ENCODE measurements around the gene SYNGAP1. TPM values are rescaled to one million over a fixed set of nuclear protein-coding genes. Genes with fewer than 3 reads are reported as not detected.

The SYNGAP1 gene
- polyA plus RNA-seq, 1 donor (not counting 4 experiments of a cell fraction or from before 2014, with no cell fraction given): 2.1 TPM

DNA sequence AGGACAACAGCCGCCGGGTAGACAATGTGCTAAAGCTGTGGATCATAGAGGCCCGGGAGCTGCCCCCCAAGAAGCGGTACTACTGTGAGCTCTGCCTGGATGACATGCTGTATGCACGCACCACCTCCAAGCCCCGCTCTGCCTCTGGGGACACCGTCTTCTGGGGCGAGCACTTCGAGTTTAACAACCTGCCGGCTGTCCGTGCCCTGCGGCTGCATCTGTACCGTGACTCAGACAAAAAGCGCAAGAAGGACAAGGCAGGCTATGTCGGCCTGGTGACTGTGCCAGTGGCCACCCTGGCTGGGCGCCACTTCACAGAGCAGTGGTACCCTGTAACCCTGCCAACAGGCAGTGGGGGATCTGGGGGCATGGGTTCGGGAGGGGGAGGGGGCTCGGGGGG, 17.8 kb downstream of the SYNGAP1 start:
- no peaks in the 10 kb centered on the region for H3K4me1 ChIP-seq (ENCODE audit: control insufficient read depth, extremely low read depth, insufficient read depth, low read length)
- no peaks in the 10 kb centered on the region for H3K27me3 ChIP-seq (ENCODE audit: control insufficient read depth, extremely low read depth, insufficient read depth, low read length)
- H3K4me3 ChIP-seq (ENCODE audit: control insufficient read depth in 2 of 3, extremely low read depth in 1 of 3, insufficient read depth in 2 of 3, low read depth in 1 of 3, low read length in 3 of 3): no peak overlapping the region
- no peak overlapping the region for H3K4me2 ChIP-seq (ENCODE audit: control insufficient read depth, extremely low read depth, insufficient read depth, low read depth, low read length)
- H3K27ac ChIP-seq (ENCODE audit: control insufficient read depth, insufficient read depth, low read length): no peak overlapping the region
- no peak overlapping the region for H2AFZ ChIP-seq (ENCODE audit: control insufficient read depth, low read length)
- no peak for FAIRE-seq
- H3K9me1 ChIP-seq (ENCODE audit: control insufficient read depth, extremely low read depth, insufficient read depth, low read length): no peaks in the 10 kb centered on the region
- H3K9me3 ChIP-seq (ENCODE audit: control insufficient read depth, low read depth, low read length): no peaks in the 10 kb centered on the region
- DNase-seq (ENCODE audit: low read depth, low spot score): no peak
- no peaks in the 10 kb centered on the region for H4K20me1 ChIP-seq (ENCODE audit: control insufficient read depth, extremely low read depth, insufficient read depth, low read length)
- no peaks in the 10 kb centered on the region for H3K79me2 ChIP-seq (ENCODE audit: control insufficient read depth, insufficient read depth, low read length)
- H3K9ac ChIP-seq (ENCODE audit: control insufficient read depth, extremely low read depth, insufficient read depth, low read length): no peak overlapping the region
- peaks cover 13 to 14% of the 10 kb centered on the region in 2 experiments for H3K36me3 ChIP-seq (ENCODE audit: control insufficient read depth in 2 of 2, extremely low read depth in 1 of 2, insufficient read depth in 2 of 2, low read length in 2 of 2)
- dilution Hi-C loops (cut with MboI; ENCODE audit: extremely low pct_ligation_motif_present, low sequenced_read_pairs): no loop called here
- TF ChIP-seq, protein P1, sequence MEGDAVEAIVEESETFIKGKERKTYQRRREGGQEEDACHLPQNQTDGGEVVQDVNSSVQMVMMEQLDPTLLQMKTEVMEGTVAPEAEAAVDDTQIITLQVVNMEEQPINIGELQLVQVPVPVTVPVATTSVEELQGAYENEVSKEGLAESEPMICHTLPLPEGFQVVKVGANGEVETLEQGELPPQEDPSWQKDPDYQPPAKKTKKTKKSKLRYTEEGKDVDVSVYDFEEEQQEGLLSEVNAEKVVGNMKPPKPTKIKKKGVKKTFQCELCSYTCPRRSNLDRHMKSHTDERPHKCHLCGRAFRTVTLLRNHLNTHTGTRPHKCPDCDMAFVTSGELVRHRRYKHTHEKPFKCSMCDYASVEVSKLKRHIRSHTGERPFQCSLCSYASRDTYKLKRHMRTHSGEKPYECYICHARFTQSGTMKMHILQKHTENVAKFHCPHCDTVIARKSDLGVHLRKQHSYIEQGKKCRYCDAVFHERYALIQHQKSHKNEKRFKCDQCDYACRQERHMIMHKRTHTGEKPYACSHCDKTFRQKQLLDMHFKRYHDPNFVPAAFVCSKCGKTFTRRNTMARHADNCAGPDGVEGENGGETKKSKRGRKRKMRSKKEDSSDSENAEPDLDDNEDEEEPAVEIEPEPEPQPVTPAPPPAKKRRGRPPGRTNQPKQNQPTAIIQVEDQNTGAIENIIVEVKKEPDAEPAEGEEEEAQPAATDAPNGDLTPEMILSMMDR (optimal IDR thresholded peaks at IDR 0.05 in 1 of 3, IDR thresholded peaks at IDR 0.05 in 1 of 3, conservative IDR thresholded peaks at IDR 0.05 in 1 of 3; ENCODE audit: extremely low read depth in 1 of 3, insufficient read depth in 2 of 3, low read length in 3 of 3): no peak
- no peak for TF ChIP-seq EZH2 (IDR thresholded peaks at IDR 0.05; ENCODE audit: low read length)

DNA sequence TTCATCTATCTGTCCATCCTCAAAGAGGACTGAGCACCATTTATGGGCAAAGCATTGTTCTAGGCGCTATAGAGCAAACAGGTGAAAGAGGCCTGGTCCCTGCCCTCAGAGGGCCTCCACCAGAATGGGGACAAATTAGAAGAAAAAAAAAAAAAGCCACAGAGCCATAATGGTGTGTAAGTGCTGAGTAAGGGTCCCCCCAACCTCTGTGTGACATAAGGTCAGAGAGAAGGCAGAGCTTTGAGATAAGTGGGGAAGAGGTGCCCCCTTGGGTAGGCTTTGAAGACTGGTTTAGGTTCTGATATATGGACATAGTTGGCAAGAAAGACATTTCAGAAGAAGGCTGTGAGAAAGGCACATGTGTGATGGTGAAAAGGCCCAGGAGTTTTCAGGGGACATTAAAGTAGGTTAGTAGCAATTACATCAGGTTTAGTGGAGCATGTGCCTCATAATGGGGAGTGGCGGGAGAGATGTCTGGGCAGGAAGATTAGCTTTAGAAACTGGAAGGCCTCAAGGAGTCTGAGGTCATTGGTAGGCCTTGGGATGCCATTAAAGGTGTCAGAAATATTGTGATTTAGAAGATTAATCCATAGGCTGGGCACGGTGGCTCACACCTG, 19.2 kb downstream of the SYNGAP1 start:
- Histone ChIP-seq H3K4me3 (ENCODE audit: control insufficient read depth in 2 of 3, extremely low read depth in 1 of 3, insufficient read depth in 2 of 3, low read depth in 1 of 3, low read length in 3 of 3) (no peak overlapping the region), H3K36me3 (ENCODE audit: control insufficient read depth in 2 of 2, extremely low read depth in 1 of 2, insufficient read depth in 2 of 2, low read length in 2 of 2) (peaks cover 14 to 16% of the 10 kb centered on the region in 2 experiments), H2AFZ (ENCODE audit: control insufficient read depth, low read length) (no peak overlapping the region), H3K27me3 (ENCODE audit: control insufficient read depth, extremely low read depth, insufficient read depth, low read length) (no peaks in the 10 kb centered on the region), H3K27ac (ENCODE audit: control insufficient read depth, insufficient read depth, low read length) (no peak overlapping the region), H3K79me2 (ENCODE audit: control insufficient read depth, insufficient read depth, low read length) (no peaks in the 10 kb centered on the region), H3K4me1 (ENCODE audit: control insufficient read depth, extremely low read depth, insufficient read depth, low read length) (no peaks in the 10 kb centered on the region), H3K9me3 (ENCODE audit: control insufficient read depth, low read depth, low read length) (no peaks in the 10 kb centered on the region), H3K9me1 (ENCODE audit: control insufficient read depth, extremely low read depth, insufficient read depth, low read length) (no peaks in the 10 kb centered on the region), H4K20me1 (ENCODE audit: control insufficient read depth, extremely low read depth, insufficient read depth, low read length) (no peaks in the 10 kb centered on the region), H3K4me2 (ENCODE audit: control insufficient read depth, extremely low read depth, insufficient read depth, low read depth, low read length) (no peak overlapping the region), H3K9ac (ENCODE audit: control insufficient read depth, extremely low read depth, insufficient read depth, low read length) (no peak overlapping the region)
- TF ChIP-seq EZH2 (IDR thresholded peaks at IDR 0.05; ENCODE audit: low read length): no peak
- TF ChIP-seq, protein P1 (optimal IDR thresholded peaks at IDR 0.05 in 1 of 3, IDR thresholded peaks at IDR 0.05 in 1 of 3, conservative IDR thresholded peaks at IDR 0.05 in 1 of 3; ENCODE audit: extremely low read depth in 1 of 3, insufficient read depth in 2 of 3, low read length in 3 of 3): no peak
- no peak for FAIRE-seq
- no peak for DNase-seq (ENCODE audit: low read depth, low spot score)
- dilution Hi-C loops (cut with MboI; ENCODE audit: extremely low pct_ligation_motif_present, low sequenced_read_pairs): no loop called here
